Karpas-422 (cell line): ENCODE data around the gene TBX1. TPM values are rescaled to one million over a fixed set of nuclear protein-coding genes. Genes with fewer than 3 reads are reported as not detected.

ENCODE experiments used
- DNase-seq: peaks from one replicate; pipeline ENCODE4 v3.0.0-alpha.2; 2015
- H2AFZ ChIP-seq: fragments of 200-600 bp; sonication (generic); 2 replicates; pipeline ENCODE4 v1.6.1; 2014; ENCODE audit warnings: antibody characterized with exemption, low read length, mixed read lengths
- H3K27ac ChIP-seq: fragments of 200-600 bp; sonication (generic); 2 replicates; pipeline ENCODE4 v1.5.1; 2014; ENCODE audit warnings: mild to moderate bottlenecking, low read length, moderate library complexity
- H3K27me3 ChIP-seq: fragments of 200-600 bp; sonication (generic); 2 replicates; pipeline ENCODE4 v1.6.1; 2014; ENCODE audit warnings: low read length, mixed read lengths
- H3K36me3 ChIP-seq: fragments of 200-600 bp; sonication (generic); 2 replicates; pipeline ENCODE4 v1.6.1; 2014; ENCODE audit warnings: low read length, mixed read lengths; ENCODE audit not compliant: insufficient read depth
- H3K4me1 ChIP-seq: fragments of 200-600 bp; sonication (generic); 2 replicates; pipeline ENCODE4 v1.6.1; 2014; ENCODE audit warnings: mild to moderate bottlenecking, low read length, mixed read lengths
- H3K4me2 ChIP-seq: fragments of 200-600 bp; sonication (generic); 2 replicates; pipeline ENCODE4 v1.6.1; 2014; ENCODE audit warnings: low read length, low read depth, mild to moderate bottlenecking; ENCODE audit not compliant: poor library complexity, severe bottlenecking
- H3K4me3 ChIP-seq: fragments of 200-600 bp; sonication (generic); 2 replicates; pipeline ENCODE4 v1.5.1; 2014; ENCODE audit warnings: mild to moderate bottlenecking, antibody characterized with exemption, low read length, mixed read lengths
- H3K79me2 ChIP-seq: fragments of 200-600 bp; sonication (generic); 2 replicates; pipeline ENCODE4 v1.6.1; 2014; ENCODE audit warnings: mild to moderate bottlenecking, low read length, mixed read lengths
- H3K9ac ChIP-seq: fragments of 200-600 bp; sonication (generic); 2 replicates; pipeline ENCODE4 v1.6.0; 2014; ENCODE audit warnings: low read length
- H3K9me2 ChIP-seq: fragments of 200-600 bp; sonication (generic), shearing (Covaris generic); replicated peaks from 2 replicates; pipeline ENCODE4 v1.6.0; 2014; ENCODE audit warnings: mild to moderate bottlenecking, low read length, moderate library complexity; ENCODE audit not compliant: insufficient read depth
- H3K9me3 ChIP-seq: fragments of 300-700, 200-600 bp; sonication (generic); 2 replicates; pipeline ENCODE4 v1.6.1; 2014; ENCODE audit warnings: low read length, mixed read lengths
- H4K20me1 ChIP-seq: fragments of 200-600 bp; sonication (generic); 2 replicates; pipeline ENCODE4 v1.6.1; 2014; ENCODE audit warnings: mild to moderate bottlenecking, antibody characterized with exemption, low read length, low read depth; ENCODE audit not compliant: insufficient read depth
- total RNA-seq: library from RNA; depleted of rRNA; stranded (reverse); fragments of >200 nt; shearing (Covaris generic); gene quantifications from 2 replicates; pipeline ENCODE4 v1.2.3, GENCODE V29; 2014; ENCODE audit warnings: low replicate concordance

Gene TBX1
- total RNA-seq, 1 experiment from 2014 or later = not detected

GRCh38 chr22:19809741-19810140 is 49.2 kb downstream of the TBX1 start:
- H3K4me1 ChIP-seq = no peaks in the 10 kb centered on the region
- no peaks in the 10 kb centered on the region for H3K79me2 ChIP-seq
- H3K4me2 ChIP-seq = no peak overlapping the region
- H2AFZ ChIP-seq = no peak overlapping the region
- H3K36me3 ChIP-seq = no peaks in the 10 kb centered on the region
- H3K4me3 ChIP-seq = no peak overlapping the region
- H3K9me3 ChIP-seq = no peaks in the 10 kb centered on the region
- H3K9me2 ChIP-seq = no peaks in the 10 kb centered on the region
- H3K9ac ChIP-seq = no peak overlapping the region
- H3K27me3 ChIP-seq = no peaks in the 10 kb centered on the region
- DNase-seq = no peak
- H4K20me1 ChIP-seq = no peaks in the 10 kb centered on the region
- no peak overlapping the region for H3K27ac ChIP-seq

GRCh38 chr22:19810381-19811201 is 50.0 kb downstream of the TBX1 start:
- Histone ChIP-seq H3K79me2 (no peaks in the 10 kb centered on the region), H3K9me3 (no peaks in the 10 kb centered on the region), H3K36me3 (no peaks in the 10 kb centered on the region), H4K20me1 (no peaks in the 10 kb centered on the region), H3K9ac (no peak overlapping the region), H3K27ac (no peak overlapping the region), H3K9me2 (no peaks in the 10 kb centered on the region), H3K27me3 (no peaks in the 10 kb centered on the region), H3K4me3 (no peak overlapping the region), H2AFZ (no peak overlapping the region), H3K4me2 (no peak overlapping the region), H3K4me1 (no peaks in the 10 kb centered on the region)
- DNase-seq = no peak

DNA sequence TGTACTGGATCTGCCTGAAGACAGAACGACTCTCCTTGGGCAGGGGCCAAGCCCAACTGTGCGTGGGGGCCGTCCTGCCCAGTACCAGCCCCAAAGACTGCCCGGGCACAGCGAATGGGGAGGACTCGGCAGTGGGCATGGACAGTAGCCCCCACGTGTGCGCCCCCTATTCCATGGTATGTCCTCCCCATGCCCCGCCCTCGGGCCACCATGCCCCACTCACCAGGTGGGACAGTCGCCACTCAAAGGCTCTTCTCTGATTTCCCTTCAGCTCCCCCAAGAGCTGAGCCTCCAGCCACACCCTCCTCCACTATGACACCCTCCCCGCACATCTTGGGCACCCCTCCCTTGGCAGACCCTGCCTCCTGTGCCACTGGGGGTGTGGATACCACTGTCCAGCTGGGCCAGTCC is 50.6 kb downstream of the TBX1 start:
- H4K20me1 ChIP-seq = no peaks in the 10 kb centered on the region
- no peaks in the 10 kb centered on the region for H3K27me3 ChIP-seq
- no peaks in the 10 kb centered on the region for H3K79me2 ChIP-seq
- H3K9me2 ChIP-seq = no peaks in the 10 kb centered on the region
- H3K4me1 ChIP-seq = no peaks in the 10 kb centered on the region
- H3K36me3 ChIP-seq = no peaks in the 10 kb centered on the region
- H3K9ac ChIP-seq = no peak overlapping the region
- no peak overlapping the region for H2AFZ ChIP-seq
- no peak overlapping the region for H3K4me3 ChIP-seq
- H3K9me3 ChIP-seq = no peaks in the 10 kb centered on the region
- DNase-seq = no peak
- H3K4me2 ChIP-seq = no peak overlapping the region
- no peak overlapping the region for H3K27ac ChIP-seq

GRCh38 chr22:19811811-19812771 is 51.5 kb downstream of the TBX1 start:
- DNase-seq = no peak

GRCh38 chr22:19812910-19813309 is 52.3 kb downstream of the TBX1 start:
- H3K4me3 ChIP-seq = no peak overlapping the region
- DNase-seq = no peak
- H3K4me2 ChIP-seq = no peak overlapping the region
- no peaks in the 10 kb centered on the region for H3K27me3 ChIP-seq
- no peaks in the 10 kb centered on the region for H3K9me3 ChIP-seq
- H3K36me3 ChIP-seq = no peaks in the 10 kb centered on the region
- H3K79me2 ChIP-seq = no peaks in the 10 kb centered on the region
- H3K9ac ChIP-seq = no peak overlapping the region
- H3K27ac ChIP-seq = no peak overlapping the region
- H4K20me1 ChIP-seq = 0 out of 2 replicates have a peak, but pooled peaks cover under 1% of the 10 kb centered on the region
- H3K9me2 ChIP-seq = no peaks in the 10 kb centered on the region
- no peak overlapping the region for H2AFZ ChIP-seq
- no peaks in the 10 kb centered on the region; the same call in 1 of the 2 replicates for H3K4me1 ChIP-seq

More at GRCh38 chr22:19811811-19812771, 51.5 kb downstream of the TBX1 start:
- no peaks in the 10 kb centered on the region for H3K4me1 ChIP-seq
- H3K4me3 ChIP-seq = no peak overlapping the region
- H3K9me3 ChIP-seq = no peaks in the 10 kb centered on the region
- no peaks in the 10 kb centered on the region for H4K20me1 ChIP-seq
- H2AFZ ChIP-seq = no peak overlapping the region
- no peaks in the 10 kb centered on the region for H3K36me3 ChIP-seq
- no peak overlapping the region for H3K9ac ChIP-seq
- H3K27ac ChIP-seq = no peak overlapping the region
- no peak overlapping the region for H3K4me2 ChIP-seq
- no peaks in the 10 kb centered on the region for H3K79me2 ChIP-seq
- H3K27me3 ChIP-seq = no peaks in the 10 kb centered on the region
- no peaks in the 10 kb centered on the region for H3K9me2 ChIP-seq

DNA sequence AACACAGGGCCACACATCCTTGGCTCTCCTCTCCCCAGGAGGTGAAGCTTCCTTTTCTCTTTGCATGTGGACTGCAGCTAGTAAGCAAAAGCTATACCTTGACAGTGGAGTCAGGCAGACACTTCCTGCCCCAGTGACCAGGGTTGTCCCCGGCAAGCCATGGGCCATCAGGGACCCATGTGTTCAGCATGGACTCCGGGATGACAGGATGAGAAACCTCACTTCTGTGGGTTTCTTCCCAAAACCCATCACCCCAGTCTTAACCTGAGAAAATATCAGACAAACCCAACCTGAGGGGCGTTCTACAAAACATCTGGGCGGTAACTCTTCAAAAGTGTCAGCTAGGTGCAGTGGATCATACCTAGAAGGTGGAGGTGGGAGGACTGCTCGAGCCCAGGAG is 53.9 kb downstream of the TBX1 start:
- Histone ChIP-seq H3K9me2 (no peaks in the 10 kb centered on the region), H3K27me3 (no peaks in the 10 kb centered on the region), H3K9ac (no peak overlapping the region), H3K4me2 (no peak overlapping the region), H3K79me2 (no peaks in the 10 kb centered on the region), H3K4me1 (no peaks in the 10 kb centered on the region; the same call in 1 of the 2 replicates), H3K9me3 (no peaks in the 10 kb centered on the region), H2AFZ (no peak overlapping the region), H3K4me3 (no peak overlapping the region), H4K20me1 (0 out of 2 replicates have a peak, but pooled peaks cover 4% of the 10 kb centered on the region), H3K36me3 (no peaks in the 10 kb centered on the region), H3K27ac (no peak overlapping the region)
- no peak for DNase-seq

- DNase-seq = no peak
- H4K20me1 ChIP-seq = 0 out of 2 replicates have a peak, but pooled peaks cover 4% of the 10 kb centered on the region
- H3K79me2 ChIP-seq = no peaks in the 10 kb centered on the region
- no peak overlapping the region for H3K27ac ChIP-seq
- H3K27me3 ChIP-seq = no peaks in the 10 kb centered on the region
- H3K4me3 ChIP-seq = no peak overlapping the region
- no peaks in the 10 kb centered on the region; the same call in 1 of the 2 replicates for H3K4me1 ChIP-seq
- no peak overlapping the region for H3K4me2 ChIP-seq
- no peak overlapping the region for H2AFZ ChIP-seq
- no peaks in the 10 kb centered on the region for H3K36me3 ChIP-seq
- no peaks in the 10 kb centered on the region for H3K9me2 ChIP-seq
- no peak overlapping the region for H3K9ac ChIP-seq
- no peaks in the 10 kb centered on the region for H3K9me3 ChIP-seq
Observed at GRCh38 chr22:19815093-19815822, 54.7 kb downstream of the TBX1 start.
